Endothelial cell (in vitro differentiated cells): ENCODE results near the gene MTCP1. TPM values are rescaled to one million over a fixed set of nuclear protein-coding genes. Genes with fewer than 3 reads are reported as not detected.

ENCODE experiments used
- DNase-seq: peaks from one replicate; pipeline ENCODE4 v3.0.0; 2021; ENCODE audit warnings: low spot score
- H3K27ac Mint-ChIP-seq: one replicate; pipeline ENCODE4 v1.8.0; 2021; ENCODE audit warnings: mixed read lengths, inconsistent platforms; ENCODE audit not compliant: unreplicated experiment
- H3K27me3 Mint-ChIP-seq: one replicate; pipeline ENCODE4 v1.8.0; 2021; ENCODE audit warnings: mild to moderate bottlenecking, moderate library complexity, mixed read lengths, inconsistent platforms; ENCODE audit not compliant: unreplicated experiment
- H3K36me3 Mint-ChIP-seq: one replicate; pipeline ENCODE4 v1.8.0; 2021; ENCODE audit warnings: mild to moderate bottlenecking, low read depth, mixed read lengths, inconsistent platforms; ENCODE audit not compliant: unreplicated experiment
- H3K4me1 Mint-ChIP-seq: one replicate; pipeline ENCODE4 v1.8.0; 2021; ENCODE audit warnings: mild to moderate bottlenecking, mixed read lengths, inconsistent platforms; ENCODE audit not compliant: unreplicated experiment
- H3K4me3 Mint-ChIP-seq: one replicate; pipeline ENCODE4 v1.8.0; 2021; ENCODE audit warnings: mild to moderate bottlenecking, mixed read lengths, inconsistent platforms; ENCODE audit not compliant: unreplicated experiment
- H3K9me3 Mint-ChIP-seq: one replicate; pipeline ENCODE4 v1.8.0; 2021; ENCODE audit warnings: mixed read lengths, inconsistent platforms; ENCODE audit not compliant: unreplicated experiment
- CTCF ChIP-seq: fragments of 200-600 bp; sonication (generic); IDR thresholded peaks from one replicate; pipeline ENCODE4 v1.5.0; 2021; ENCODE audit warnings: antibody characterized with exemption; ENCODE audit not compliant: unreplicated experiment
- total RNA-seq: library from RNA; stranded (reverse); fragmentation: NEBNext Ultra II Directional; extraction: Animal tissue kit (Norgen Biotek cat#: 25700); gene quantifications from one replicate; pipeline ENCODE4 v1.2.1, GENCODE V29; 2021; ENCODE audit not compliant: unreplicated experiment

Gene MTCP1
- total RNA-seq, 1 donor from 2014 or later, result 15.2 TPM

GRCh38 chrX:155023907-155024833, 46.8 kb downstream of the MTCP1 start:
- Mint-ChIP-seq H3K27ac (peak overlapping the region; percentile 31), H3K27me3 (peaks cover 2% of the 10 kb centered on the region), H3K4me3 (no peak overlapping the region), H3K4me1 (peaks cover 6% of the 10 kb centered on the region), H3K36me3 (no peaks in the 10 kb centered on the region), H3K9me3 (no peaks in the 10 kb centered on the region)
- no peak for TF ChIP-seq CTCF
- DNase-seq, result no peak

GRCh38 chrX:155022585-155022984, 48.4 kb downstream of the MTCP1 start, which contains the start of gene F8:
TSS of gene F8 (minus strand) at chrX:155022723. CDS start at chrX:155022552, 171 bp downstream.
- Mint-ChIP-seq H3K27me3 (peaks cover 2% of the 10 kb centered on the region), H3K27ac (peak within 1 kb of the TSS; percentile 45), H3K9me3 (no peaks in the 10 kb centered on the region), H3K4me3 (peak within 1 kb of the TSS; percentile 74), H3K4me1 (peaks cover 6% of the 10 kb centered on the region), H3K36me3 (no peaks in the 10 kb centered on the region)
- DNase-seq, result no peak
- no peak for TF ChIP-seq CTCF

GRCh38 chrX:155020591-155020990, 50.3 kb downstream of the MTCP1 start:
- no peak for DNase-seq
- Mint-ChIP-seq H3K36me3 (no peaks in the 10 kb centered on the region), H3K27ac (no peak overlapping the region), H3K27me3 (no peaks in the 10 kb centered on the region), H3K4me1 (peaks cover 6% of the 10 kb centered on the region), H3K9me3 (no peaks in the 10 kb centered on the region), H3K4me3 (no peak overlapping the region)
- no peak for TF ChIP-seq CTCF

Other genes starting within 250 kb of the MTCP1 start
- not detected for gene SMIM9, start 236.5 kb downstream of the MTCP1 start, total RNA-seq
- 24.4 TPM for gene F8A1, start 184.8 kb downstream of the MTCP1 start, total RNA-seq
- 4.5 TPM for gene F8, start 48.4 kb downstream of the MTCP1 start, total RNA-seq
- 54.5 TPM for gene FUNDC2, start 44.3 kb downstream of the MTCP1 start, total RNA-seq
- 6.1 TPM for gene CMC4, start within 50 bp of the MTCP1 start, total RNA-seq
- gene BRCC3, start 372 bp upstream of the MTCP1 start, total RNA-seq, result 42.5 TPM
- gene VBP1, start 145.3 kb upstream of the MTCP1 start, total RNA-seq, result 39.0 TPM
- 1.3 TPM for gene RAB39B, start 193.4 kb upstream of the MTCP1 start, total RNA-seq